Left lung (tissue), 14 donors: ENCODE measurements around the gene PON3. TPM values are rescaled to one million over a fixed set of nuclear protein-coding genes. Genes with fewer than 3 reads are reported as not detected.

Experiments used
- ATAC-seq: fragments of 200-7000 bp; cut with Tn5 transposase; one replicate; pipeline ENCODE4 v1.9.1; 2020; ENCODE audit warnings: moderate library complexity
- DNase-seq, 4 donors: peaks; one replicate each; pipeline ENCODE4 v3.0.0-alpha.2; 2013 to 2020
- H3K27ac ChIP-seq, 2 donors: fragments of 200-600 bp; sonication (generic) in 1 of 2; one replicate each; pipeline versions ENCODE4 v1.5.0 to v1.8.0; 2020 to 2021
- H3K27me3 ChIP-seq, 2 donors: fragments of 200-600 bp; sonication (generic) in 1 of 2; one replicate each; pipeline versions ENCODE4 v1.5.0 to v1.8.0; 2020 to 2021
- H3K36me3 ChIP-seq, 2 donors: fragments of 200-600 bp; sonication (generic) in 1 of 2; one replicate each; pipeline versions ENCODE4 v1.5.0 to v1.8.0; 2020 to 2021
- H3K4me1 ChIP-seq, 2 donors: fragments of 200-600 bp; one replicate each; pipeline ENCODE4 v1.8.0; 2021
- H3K4me3 ChIP-seq, 2 donors: fragments of 200-600 bp; sonication (generic) in 1 of 2; one replicate each; pipeline versions ENCODE4 v1.5.0 to v1.8.0; 2020 to 2021; ENCODE audit warnings: mild to moderate bottlenecking in 1 of 2
- H3K9me3 ChIP-seq, 2 donors: fragments of 200-600 bp; sonication (generic) in 1 of 2; one replicate each; pipeline versions ENCODE4 v1.5.0 to v1.8.0; 2020 to 2021
- intact Hi-C, 2 donors: fragments of 100-400 bp; cut with DNase I; formaldehyde crosslinking; loops; one replicate each; pipeline versions ENCODE4 v1.11.2 to v1.14.2; 2022
- long read RNA-seq, 12 donors: library from polyadenylated mRNA in 2 of 12; unstranded in 2 of 12; transcript quantifications; one replicate each; pipeline ENCODE4 v2.0.0 and lab custom pipeline, GENCODE V29; 2019 to 2026
- polyA plus RNA-seq, 6 donors: library from polyadenylated mRNA; unstranded; fragments of 120-200 nt; gene quantifications; one replicate each; pipeline ENCODE4 v1.2.1, GENCODE V29; 2013; ENCODE audit not compliant: insufficient read length in 6 of 6
- total RNA-seq, 2 donors: library from RNA; stranded (reverse); fragmentation: NEBNext Ultra II Directional; extraction: Animal tissue kit (Norgen Biotek cat#: 25700); gene quantifications; one replicate each; pipeline ENCODE4 v1.2.1, GENCODE V29; 2021
- TF ChIP-seq, protein P1 (sequence below), 2 donors: fragments of 200-600 bp; sonication (generic) in 1 of 2; IDR thresholded peaks; one replicate each; pipeline versions ENCODE4 v1.5.0 to v1.8.0; 2021; ENCODE audit warnings: antibody characterized with exemption in 2 of 2
- donor health status: DM: no; HTN: yes; CAD: no.
- donor health status: DM: no; HTN: no; CAD: no.

The PON3 gene
- total RNA-seq (10 to 100 TPM; 19.7 to 49.3 TPM), polyA plus RNA-seq (10 to 100 TPM; 13.5 to 19.4 (median 15.7) TPM)
- long read RNA-seq, donor 1, transcript PON3-201 (9 exons, 1,105 nt), result major isoform, 8 of 12 reads
- long read RNA-seq, donor 1, partial matches to known transcripts, result 0 of 12 reads
- long read RNA-seq, donor 1, other reads (novel, unspliced or antisense), result 0 of 12 reads
- long read RNA-seq, donor 2, partial matches to known transcripts, result 0 of 4 reads
- long read RNA-seq, donor 2, other reads (novel, unspliced or antisense), result 0 of 4 reads
- long read RNA-seq, donor 3, partial matches to known transcripts, result 0 of 4 reads
- long read RNA-seq, donor 3, other reads (novel, unspliced or antisense), result 0 of 4 reads
- long read RNA-seq, donor 4, transcript PON3-201 (9 exons, 1,105 nt), result major isoform, 27 of 60 reads
- long read RNA-seq, donor 4, partial matches to known transcripts, result 4 of 60 reads
- long read RNA-seq, donor 4, other reads (novel, unspliced or antisense), result 27 of 60 reads
- long read RNA-seq, donor 5, partial matches to known transcripts, result 0 of 5 reads
- long read RNA-seq, donor 5, other reads (novel, unspliced or antisense), result 0 of 5 reads
- long read RNA-seq, donor 6, partial matches to known transcripts, result 0 of 5 reads
- long read RNA-seq, donor 6, other reads (novel, unspliced or antisense), result 0 of 5 reads
- long read RNA-seq, donor 7, partial matches to known transcripts, result 0 of 3 reads
- long read RNA-seq, donor 7, other reads (novel, unspliced or antisense), result 0 of 3 reads
- long read RNA-seq, donor 8, partial matches to known transcripts, result 0 of 3 reads
- long read RNA-seq, donor 8, other reads (novel, unspliced or antisense), result 0 of 3 reads
- long read RNA-seq, donor 9, result 0 reads
- long read RNA-seq, donor 10, transcript PON3-201 (9 exons, 1,105 nt), result major isoform, 8 of 26 reads
- long read RNA-seq, donor 10, partial matches to known transcripts, result 4 of 26 reads
- long read RNA-seq, donor 10, other reads (novel, unspliced or antisense), result 10 of 26 reads
- long read RNA-seq, donor 11, partial matches to known transcripts, result 0 of 2 reads
- long read RNA-seq, donor 11, other reads (novel, unspliced or antisense), result 0 of 2 reads
- long read RNA-seq, donor 12, partial matches to known transcripts, result 0 of 2 reads
- long read RNA-seq, donor 12, other reads (novel, unspliced or antisense), result 0 of 2 reads

GRCh38 chr7:95396136-95397032, at the start of gene PON3:
TSS of gene PON3 (minus strand) at chr7:95396375. CDS start at chr7:95396350, 25 bp downstream.
- Histone ChIP-seq H3K36me3 (no peaks in the 10 kb centered on the region), H3K27me3 (peaks cover 0 to 29% of the 10 kb centered on the region in 2 donors), H3K9me3 (no peaks in the 10 kb centered on the region), H3K4me1 (peaks cover 0 to 3% of the 10 kb centered on the region in 2 donors), H3K4me3 (peak within 1 kb of the TSS; percentile 40 to 44), H3K27ac (peak within 1 kb of the TSS; percentile 41 to 73)
- DNase-seq, result peak; percentile 29 to 88 (median 47)
- intact Hi-C loops, result no loop called here
- peak; percentile 97 for ATAC-seq
- TF ChIP-seq, protein P1, sequence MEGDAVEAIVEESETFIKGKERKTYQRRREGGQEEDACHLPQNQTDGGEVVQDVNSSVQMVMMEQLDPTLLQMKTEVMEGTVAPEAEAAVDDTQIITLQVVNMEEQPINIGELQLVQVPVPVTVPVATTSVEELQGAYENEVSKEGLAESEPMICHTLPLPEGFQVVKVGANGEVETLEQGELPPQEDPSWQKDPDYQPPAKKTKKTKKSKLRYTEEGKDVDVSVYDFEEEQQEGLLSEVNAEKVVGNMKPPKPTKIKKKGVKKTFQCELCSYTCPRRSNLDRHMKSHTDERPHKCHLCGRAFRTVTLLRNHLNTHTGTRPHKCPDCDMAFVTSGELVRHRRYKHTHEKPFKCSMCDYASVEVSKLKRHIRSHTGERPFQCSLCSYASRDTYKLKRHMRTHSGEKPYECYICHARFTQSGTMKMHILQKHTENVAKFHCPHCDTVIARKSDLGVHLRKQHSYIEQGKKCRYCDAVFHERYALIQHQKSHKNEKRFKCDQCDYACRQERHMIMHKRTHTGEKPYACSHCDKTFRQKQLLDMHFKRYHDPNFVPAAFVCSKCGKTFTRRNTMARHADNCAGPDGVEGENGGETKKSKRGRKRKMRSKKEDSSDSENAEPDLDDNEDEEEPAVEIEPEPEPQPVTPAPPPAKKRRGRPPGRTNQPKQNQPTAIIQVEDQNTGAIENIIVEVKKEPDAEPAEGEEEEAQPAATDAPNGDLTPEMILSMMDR (IDR thresholded peaks at IDR 0.05), result peak; percentile 19 to 29

- DNase-seq (no peak), ATAC-seq (no peak)
- H3K4me3 ChIP-seq, result no peak overlapping the region
- TF ChIP-seq, protein P1 (IDR thresholded peaks at IDR 0.05), result no peak
- no peaks in the 10 kb centered on the region for H3K27me3 ChIP-seq
- H3K4me1 ChIP-seq, result no peaks in the 10 kb centered on the region
- no peak overlapping the region for H3K27ac ChIP-seq
- no peaks in the 10 kb centered on the region for H3K36me3 ChIP-seq
- no peaks in the 10 kb centered on the region for H3K9me3 ChIP-seq
- intact Hi-C loops, result no loop called here
These were observed 48.6 kb upstream of the PON3 start for GRCh38 chr7:95444796-95445195.

DNA sequence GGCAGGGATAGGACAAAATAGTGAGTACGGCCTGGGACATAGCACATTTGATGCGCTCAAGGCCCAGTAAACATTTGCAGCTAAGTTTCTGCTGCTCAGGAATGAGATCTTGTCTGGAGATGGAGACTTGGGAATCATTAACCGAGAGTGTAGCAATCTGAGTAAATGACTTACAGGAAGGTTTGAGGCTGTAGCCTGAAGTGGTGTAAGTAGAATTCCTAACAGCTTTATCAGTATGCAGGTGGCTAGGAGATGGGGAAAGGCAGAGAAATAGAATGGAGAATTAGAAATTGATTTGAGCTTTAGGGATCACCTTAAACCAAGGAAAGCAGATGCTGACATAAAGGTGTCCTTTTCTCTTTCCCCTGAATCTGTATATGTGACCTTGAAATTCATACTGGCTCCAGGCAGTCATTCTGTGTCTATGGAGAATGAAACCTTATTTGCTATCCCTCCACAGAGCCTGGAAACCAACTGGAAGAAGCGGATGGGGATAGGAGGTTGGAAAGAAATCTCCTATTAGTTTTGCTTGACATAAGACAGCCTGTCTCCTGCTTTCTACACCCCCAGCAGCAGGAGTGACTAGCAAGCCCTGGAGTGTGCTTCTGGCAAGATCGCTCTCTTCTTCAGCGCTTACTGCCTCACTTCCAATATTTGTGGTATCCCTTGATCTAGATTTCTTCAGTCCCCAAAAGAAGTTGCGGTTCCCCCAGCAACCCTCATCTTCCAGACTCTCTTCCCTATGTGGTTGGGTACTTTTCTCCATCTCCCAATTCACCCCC, 45.1 kb upstream of the PON3 start:
- peak overlapping the region; percentile 30 to 51 for H3K27ac ChIP-seq
- peak in 2 of 4 donors; percentile 18 to 40 for DNase-seq
- H3K36me3 ChIP-seq, result no peaks in the 10 kb centered on the region
- no peak overlapping the region for H3K4me3 ChIP-seq
- TF ChIP-seq, protein P1 (IDR thresholded peaks at IDR 0.05), result no peak
- H3K27me3 ChIP-seq, result no peaks in the 10 kb centered on the region
- intact Hi-C loops, result no loop called here
- no peaks in the 10 kb centered on the region for H3K9me3 ChIP-seq
- peak; percentile 94 for ATAC-seq
- no peaks in the 10 kb centered on the region for H3K4me1 ChIP-seq

DNA sequence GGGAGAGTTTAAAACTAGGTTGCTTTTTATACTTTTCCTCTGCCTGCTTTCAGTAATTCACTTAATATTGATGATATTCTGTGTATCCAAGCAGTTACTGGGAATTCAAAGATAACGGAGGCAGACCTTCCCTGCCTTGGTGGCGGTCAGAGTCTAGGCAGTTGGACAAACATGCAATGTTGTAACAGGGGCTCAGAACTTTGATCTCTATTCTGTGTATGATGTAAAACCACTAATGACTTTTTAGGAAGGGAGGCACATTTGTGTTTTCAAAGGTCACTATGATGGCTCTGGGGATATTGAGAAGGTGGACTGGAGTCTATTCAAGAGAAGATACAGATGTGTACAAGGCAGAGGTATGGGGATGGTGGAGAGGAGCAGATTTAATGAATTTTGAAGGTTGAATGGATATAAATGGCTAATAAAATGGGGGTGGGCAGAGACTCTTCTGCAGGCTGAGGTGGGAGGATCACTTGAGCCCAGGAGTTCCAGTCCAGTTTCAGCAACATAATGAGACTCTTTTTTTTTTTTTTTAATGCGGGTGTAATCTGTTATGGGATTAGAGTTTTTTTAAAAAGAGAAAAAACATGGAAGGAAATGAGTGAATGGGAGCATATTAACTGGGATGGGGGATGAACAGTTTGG, 44.3 kb upstream of the PON3 start:
- Histone ChIP-seq H3K36me3 (no peaks in the 10 kb centered on the region), H3K4me1 (peaks cover 0 to 1% of the 10 kb centered on the region in 2 donors), H3K4me3 (no peak overlapping the region), H3K9me3 (no peaks in the 10 kb centered on the region), H3K27me3 (no peaks in the 10 kb centered on the region), H3K27ac (peak overlapping the region; percentile 30 to 51)
- no peak for ATAC-seq
- DNase-seq, result no peak
- TF ChIP-seq, protein P1 (IDR thresholded peaks at IDR 0.05), result no peak
- intact Hi-C loops, result no loop called here
